K562 (cell line): ENCODE data around the gene ZNF441. TPM values are rescaled to one million over a fixed set of nuclear protein-coding genes. Genes with fewer than 3 reads are reported as not detected.
A peak's percentile ranks its signal among the peaks of the same experiment; 100 is the strongest.

Experiments used
- CBX8 ChIP-seq: fragments of 200-600 bp; sonication (generic); IDR thresholded peaks from 2 replicates; pipeline ENCODE4 v1.6.1; 2012; ENCODE audit warnings: borderline replicate concordance, mixed run types, low read depth, mild to moderate bottlenecking, moderate library complexity, mixed read lengths, low read length, control low read depth, inconsistent platforms; ENCODE audit not compliant: poor library complexity, severe bottlenecking; ENCODE audit errors: extremely low read depth
- COPS2 ChIP-seq: fragments of 450-650 bp; conservative IDR thresholded peaks from 2 replicates; pipeline ENCODE4 v1.6.1; 2016; ENCODE audit warnings: mild to moderate bottlenecking, moderate library complexity
- FOSL1 ChIP-seq: fragments of 200-800 bp; sonication (Bioruptor generic); conservative IDR thresholded peaks from 2 replicates; pipeline ENCODE4 v1.6.1; 2016; ENCODE audit warnings: missing genetic modification characterization, missing compliant biosample characterization
- HINFP ChIP-seq: fragments of 450-650 bp; conservative IDR thresholded peaks from 2 replicates; pipeline ENCODE4 v1.6.1; 2016; ENCODE audit warnings: missing genetic modification characterization, low read depth, mild to moderate bottlenecking, control low read depth, missing compliant biosample characterization
- HLTF ChIP-seq: fragments of 450-650 bp; IDR thresholded peaks from 2 replicates; pipeline ENCODE4 v1.6.1; 2016
- HMG20B ChIP-seq: fragments of 250-450 bp; sonication (Bioruptor Pico); IDR thresholded peaks from 2 replicates; pipeline ENCODE4 v1.5.0; 2021; ENCODE audit warnings: mild to moderate bottlenecking
- IRF1 ChIP-seq: sonication (generic); formaldehyde crosslinking; IDR thresholded peaks from 2 replicates; pipeline ENCODE4 v1.8.0; 2022; ENCODE audit warnings: missing genetic modification reagents, mild to moderate bottlenecking, borderline replicate concordance
- KAT2B ChIP-seq: IDR thresholded peaks from one replicate; pipeline ENCODE4 v1.6.1; 2012; ENCODE audit warnings: low read depth, mild to moderate bottlenecking, control low read depth, inconsistent platforms, low read length, moderate library complexity
- L3MBTL2 ChIP-seq: fragments of 450-650 bp; IDR thresholded peaks from 2 replicates; pipeline ENCODE4 v1.6.1; 2016; ENCODE audit warnings: mild to moderate bottlenecking, moderate library complexity
- MCM2 ChIP-seq: fragments of 450-650 bp; IDR thresholded peaks from 2 replicates; pipeline ENCODE4 v1.6.1; 2017; ENCODE audit warnings: low read depth, mild to moderate bottlenecking
- MYNN ChIP-seq, 2 experiments: sonication (generic); formaldehyde crosslinking in 1 of 2; IDR thresholded peaks; 2 replicates each; pipeline versions ENCODE4 v1.5.0 to v1.6.1; 2016 to 2020; ENCODE audit warnings: antibody characterized with exemption in 1 of 2, missing genetic modification reagents in 1 of 2
- NCOA6 ChIP-seq: fragments of 450-650 bp; IDR thresholded peaks from 2 replicates; pipeline ENCODE4 v1.6.1; 2017; ENCODE audit warnings: mild to moderate bottlenecking
- PTTG1 ChIP-seq: fragments of 450-650 bp; IDR thresholded peaks from 2 replicates; pipeline ENCODE4 v1.6.1; 2016; ENCODE audit warnings: low read depth, mild to moderate bottlenecking, missing genetic modification characterization, missing compliant biosample characterization
- RBM14 ChIP-seq: fragments of 200-400 bp; formaldehyde crosslinking; IDR thresholded peaks from 2 replicates; pipeline ENCODE4 v1.6.1; 2018; ENCODE audit warnings: low read depth, mild to moderate bottlenecking, low read length, moderate library complexity, borderline replicate concordance; ENCODE audit not compliant: insufficient read depth
- RNF219 ChIP-seq: fragments of 250-450 bp; sonication (Bioruptor Pico); IDR thresholded peaks from 2 replicates; pipeline ENCODE4 v1.5.0; 2022; ENCODE audit warnings: mild to moderate bottlenecking
- SPI1 ChIP-seq: IDR thresholded peaks from 2 replicates; pipeline ENCODE4 v1.6.1; 2011; ENCODE audit warnings: low read depth, low read length, control low read depth, borderline replicate concordance
- SRSF1 ChIP-seq: fragments of 200-400 bp; formaldehyde crosslinking; IDR thresholded peaks from 2 replicates; pipeline ENCODE4 v1.6.1; 2017; ENCODE audit warnings: mild to moderate bottlenecking, low read depth, low read length, moderate library complexity
- TCF3 ChIP-seq: sonication (generic); formaldehyde crosslinking; IDR thresholded peaks from 2 replicates; pipeline ENCODE4 v1.4.0; 2020; ENCODE audit warnings: mild to moderate bottlenecking, missing genetic modification reagents
- ZBTB12 ChIP-seq: fragments of 250-450 bp; sonication (Bioruptor Pico); IDR thresholded peaks from 2 replicates; pipeline ENCODE4 v1.4.0; 2020
- ZFX ChIP-seq: sonication (generic); formaldehyde crosslinking; IDR thresholded peaks from 2 replicates; pipeline ENCODE4 v1.8.0; 2022; ENCODE audit warnings: mild to moderate bottlenecking, missing genetic modification reagents, moderate library complexity
- ZNF12 ChIP-seq: sonication (generic); formaldehyde crosslinking; IDR thresholded peaks from 2 replicates; pipeline ENCODE4 v1.4.0; 2020; ENCODE audit warnings: mild to moderate bottlenecking, missing genetic modification reagents
- ZNF224 ChIP-seq: sonication (generic); formaldehyde crosslinking; IDR thresholded peaks from 2 replicates; pipeline ENCODE4 v1.8.0; 2022; ENCODE audit warnings: mild to moderate bottlenecking, missing genetic modification reagents
- ZNF239 ChIP-seq: fragments of 250-450 bp; sonication (Bioruptor Pico); IDR thresholded peaks from 2 replicates; pipeline ENCODE4 v1.4.0; 2020; ENCODE audit warnings: mild to moderate bottlenecking
- ZNF717 ChIP-seq: fragments of 250-450 bp; sonication (Bioruptor Pico); IDR thresholded peaks from 2 replicates; pipeline ENCODE4 v1.5.0; 2021
- ZNF75A ChIP-seq: fragments of 450-650 bp; formaldehyde crosslinking; IDR thresholded peaks from 2 replicates; pipeline ENCODE4 v1.4.0; 2020; ENCODE audit warnings: mild to moderate bottlenecking
- polyA plus RNA-seq, 8 experiments: library from polyadenylated mRNA; depleted of rRNA in 4 of 8; stranded (reverse) in 5 of 8; unstranded in 3 of 8; fragments of >200 nt; fragmentation: Nextera tagmentation in 2 of 8; fragmentation: Illumina TruSeq in 1 of 8; extraction: Ambion mirVana in 2 of 8; extraction: Trizol in 1 of 8; gene quantifications; 2 replicates each; pipeline versions ENCODE4 v1.2.1 to v1.2.3, GENCODE V29; 2011 to 2014; ENCODE audit warnings: inconsistent platforms in 1 of 8, missing spikeins in 1 of 8
- total RNA-seq, 7 experiments: library from RNA; depleted of rRNA in 6 of 7; stranded (reverse); fragments of >200 nt in 6 of 7; fragmentation: Illumina TruSeq in 2 of 7; extraction: Trizol in 2 of 7; gene quantifications; 2 replicates each; pipeline versions ENCODE4 v1.2.1 to v1.2.3, GENCODE V29; 2011 to 2021; ENCODE audit warnings: low replicate concordance in 1 of 7

Gene ZNF441
- total and polyA plus RNA-seq, 9 of the 15 experiments (the other 6 are each of a cell fraction or from before 2014, with no cell fraction given): 1.9 to 14.0 (median 7.8) TPM

- TF ChIP-seq RNF219 (no peak), HINFP (tag) (no peak), IRF1 (CRISPR knock-in tag) (no peak), COPS2 (no peak), ZNF224 (no peak), CBX8 (no peak), HMG20B (CRISPR knock-in tag) (no peak), RBM14 (no peak), MYNN (IDR thresholded peaks at IDR 0.05) (no peak), MYNN (CRISPR knock-in tag; IDR thresholded peaks at IDR 0.05) (no peak), PTTG1 (no peak), ZNF75A (no peak), ZNF12 (CRISPR knock-in tag) (no peak), MCM2 (no peak), FOSL1 (tag) (no peak), ZNF239 (no peak), SRSF1 (no peak), SPI1 (no peak), ZFX (CRISPR knock-in tag) (peak; percentile 84), KAT2B (no peak), TCF3 (CRISPR knock-in tag) (no peak), ZBTB12 (CRISPR knock-in tag) (no peak), HLTF (no peak), NCOA6 (no peak), L3MBTL2 (no peak; the same call in 1 of the 2 replicates), ZNF717 (no peak)
Observed at GRCh38 chr19:11814029-11814699, 47.4 kb downstream of the ZNF441 start, which contains the start of gene ZNF440 (continued).
